SU-DHL-6 (cell line): ENCODE data around the gene PXT1.

Source experiments
- H2AFZ ChIP-seq: fragments of 200-600 bp; sonication (generic); 2 replicates; pipeline ENCODE4 v1.6.1; 2014; ENCODE audit warnings: low read depth, mild to moderate bottlenecking, moderate library complexity, mixed read lengths, antibody characterized with exemption, low read length; ENCODE audit not compliant: severe bottlenecking
- H3F3A ChIP-seq: fragments of 200-600 bp; shearing (Covaris generic); 2 replicates; pipeline ENCODE4 v1.6.0; 2016; ENCODE audit warnings: antibody characterized with exemption, mild to moderate bottlenecking; ENCODE audit not compliant: insufficient read depth
- H3K27ac ChIP-seq: fragments of 200-600 bp; sonication (generic); 2 replicates; pipeline ENCODE4 v1.5.1; 2016; ENCODE audit warnings: low read depth, mild to moderate bottlenecking, low read length, moderate library complexity, mixed read lengths
- H3K27me3 ChIP-seq: fragments of 200-600 bp; sonication (generic), shearing (Covaris generic); 2 replicates; pipeline ENCODE4 v1.6.0; 2014; ENCODE audit warnings: mild to moderate bottlenecking, low read length
- H3K36me3 ChIP-seq: fragments of 200-600 bp; sonication (generic); 2 replicates; pipeline ENCODE4 v1.6.1; 2014; ENCODE audit warnings: mild to moderate bottlenecking, low read length, mixed read lengths
- H3K4me2 ChIP-seq: fragments of 300-600, 200-600 bp; shearing (Covaris generic), sonication (generic); 2 replicates; pipeline ENCODE4 v1.6.0; 2014; ENCODE audit warnings: low read length, low read depth, mild to moderate bottlenecking; ENCODE audit not compliant: poor library complexity, severe bottlenecking
- H3K4me3 ChIP-seq: fragments of 200-600 bp; sonication (generic); 2 replicates; pipeline ENCODE4 v1.5.1; 2014; ENCODE audit warnings: antibody characterized with exemption, low read length, mild to moderate bottlenecking, mixed read lengths; ENCODE audit not compliant: insufficient read depth, poor library complexity, severe bottlenecking
- H3K79me2 ChIP-seq: fragments of 200-600 bp; sonication (generic); 2 replicates; pipeline ENCODE4 v1.6.1; 2014; ENCODE audit warnings: mild to moderate bottlenecking, low read length, moderate library complexity; ENCODE audit not compliant: insufficient read depth
- H3K9ac ChIP-seq: fragments of 200-600 bp; sonication (generic); 2 replicates; pipeline ENCODE4 v1.7.0; 2014; ENCODE audit warnings: mild to moderate bottlenecking, low read length
- H3K9me2 ChIP-seq: fragments of 200-600 bp; sonication (generic); replicated peaks from 2 replicates; pipeline ENCODE4 v1.6.1; 2014; ENCODE audit warnings: low read length; ENCODE audit not compliant: insufficient read depth
- H3K9me3 ChIP-seq: fragments of 200-600 bp; sonication (generic); 2 replicates; pipeline ENCODE4 v1.6.1; 2014; ENCODE audit warnings: low read length, mixed read lengths; ENCODE audit not compliant: insufficient read depth
- H4K20me1 ChIP-seq: fragments of 200-600 bp; sonication (generic); 2 replicates; pipeline ENCODE4 v1.6.1; 2014; ENCODE audit warnings: low read depth, mild to moderate bottlenecking, antibody characterized with exemption, low read length, moderate library complexity, mixed read lengths
- CTCF ChIP-seq: fragments of 200-600 bp; sonication (generic); IDR thresholded peaks from one replicate; pipeline ENCODE4 v1.5.1; 2017; ENCODE audit warnings: antibody characterized with exemption, mild to moderate bottlenecking, low read length, moderate library complexity; ENCODE audit not compliant: insufficient read depth, poor library complexity, severe bottlenecking
- EZH2phosphoT487 ChIP-seq: fragments of 200-600 bp; sonication (generic), shearing (Covaris generic); conservative IDR thresholded peaks from 2 replicates; pipeline ENCODE4 v1.6.1; 2018; ENCODE audit warnings: mild to moderate bottlenecking, antibody characterized with exemption, low read length, moderate library complexity, mixed read lengths

The PXT1 gene

DNA sequence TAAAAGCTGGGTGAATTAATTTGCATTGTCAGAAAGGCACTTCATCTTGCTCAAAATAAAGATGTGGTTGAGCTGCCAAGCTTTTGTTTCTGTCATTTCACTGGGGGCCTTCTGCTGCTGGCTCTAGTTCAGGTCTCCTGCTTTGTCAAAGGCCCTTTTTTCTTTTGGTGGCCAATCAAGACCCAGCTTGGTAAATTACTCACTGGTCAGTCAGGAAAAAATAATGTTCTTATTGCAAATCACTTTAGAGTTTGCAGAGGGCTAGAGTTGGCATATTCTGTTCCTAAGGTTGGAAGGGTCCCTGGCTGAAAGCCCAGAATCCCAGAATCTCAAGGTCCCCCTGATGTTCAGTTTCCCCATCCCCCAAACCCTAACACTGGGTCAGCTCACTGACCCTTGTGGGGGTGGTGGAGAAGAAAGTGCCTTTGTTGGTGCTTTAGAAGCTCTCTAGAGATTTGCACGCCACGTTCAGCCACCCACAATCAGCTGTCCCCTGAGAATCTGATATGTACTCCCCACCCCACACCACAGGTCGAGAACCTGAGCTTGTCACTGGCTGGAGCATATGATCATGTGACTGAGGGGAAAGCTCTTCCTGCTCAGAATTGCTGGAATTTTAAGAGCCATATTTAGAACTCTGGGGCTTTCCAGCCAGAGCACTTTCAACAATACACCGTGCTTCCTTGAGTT lies 84.3 kb downstream of the PXT1 start:
- H3F3A ChIP-seq = no peaks in the 10 kb centered on the region
- no peak overlapping the region for H3K4me2 ChIP-seq
- H3K36me3 ChIP-seq = no peaks in the 10 kb centered on the region
- no peaks in the 10 kb centered on the region for H3K9me2 ChIP-seq
- no peaks in the 10 kb centered on the region for H3K79me2 ChIP-seq
- H3K9ac ChIP-seq = no peak overlapping the region
- TF ChIP-seq CTCF = no peak
- no peak for TF ChIP-seq EZH2phosphoT487
- H2AFZ ChIP-seq = no peak overlapping the region
- no peak overlapping the region for H3K27ac ChIP-seq
- H3K27me3 ChIP-seq = no peaks in the 10 kb centered on the region
- no peak overlapping the region for H3K4me3 ChIP-seq
- H4K20me1 ChIP-seq = no peaks in the 10 kb centered on the region
- no peaks in the 10 kb centered on the region for H3K9me3 ChIP-seq

- TF ChIP-seq CTCF = no peak
- TF ChIP-seq EZH2phosphoT487 = no peak
- Histone ChIP-seq H4K20me1 (no peaks in the 10 kb centered on the region), H3K27ac (no peak overlapping the region), H3K36me3 (no peaks in the 10 kb centered on the region), H3K79me2 (no peaks in the 10 kb centered on the region), H3K27me3 (no peaks in the 10 kb centered on the region), H3K4me3 (no peak overlapping the region), H3K9ac (no peak overlapping the region), H3K9me2 (no peaks in the 10 kb centered on the region), H3F3A (no peaks in the 10 kb centered on the region), H2AFZ (no peak overlapping the region), H3K4me2 (no peak overlapping the region), H3K9me3 (no peaks in the 10 kb centered on the region)
Observed at GRCh38 chr6:36357872-36358225, 84.8 kb downstream of the PXT1 start.

DNA sequence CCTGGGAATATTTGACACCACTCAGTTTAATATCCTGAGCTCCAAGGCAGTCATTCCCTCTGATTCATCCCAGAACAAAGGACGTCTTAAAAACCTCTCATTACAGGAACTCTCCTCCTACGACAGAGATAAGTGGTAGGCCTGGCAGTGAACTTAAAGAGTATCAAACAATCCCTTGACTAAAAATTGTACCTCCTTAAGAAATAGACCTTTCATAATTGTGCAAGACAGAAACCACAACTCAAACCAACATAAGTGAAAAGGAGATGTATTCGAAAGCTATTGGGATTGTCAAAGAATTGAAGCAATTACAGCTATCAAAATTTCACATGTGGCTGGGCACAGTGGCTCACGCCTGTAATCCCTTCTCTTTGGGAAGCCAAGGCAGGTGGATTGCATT lies 86.8 kb downstream of the PXT1 start:
- H3F3A ChIP-seq = no peaks in the 10 kb centered on the region
- no peaks in the 10 kb centered on the region for H3K36me3 ChIP-seq
- no peaks in the 10 kb centered on the region for H3K9me3 ChIP-seq
- no peak overlapping the region for H2AFZ ChIP-seq
- H4K20me1 ChIP-seq = no peaks in the 10 kb centered on the region
- no peaks in the 10 kb centered on the region for H3K9me2 ChIP-seq
- no peaks in the 10 kb centered on the region for H3K79me2 ChIP-seq
- H3K4me3 ChIP-seq = no peak overlapping the region
- TF ChIP-seq EZH2phosphoT487 (no peak), CTCF (no peak)
- no peak overlapping the region for H3K27ac ChIP-seq
- no peak overlapping the region for H3K9ac ChIP-seq
- no peak overlapping the region for H3K4me2 ChIP-seq
- no peaks in the 10 kb centered on the region for H3K27me3 ChIP-seq
